AG04450 (cell line): Measurements from ENCODE around the gene STAT4. TPM values are rescaled to one million over a fixed set of nuclear protein-coding genes. Genes with fewer than 3 reads are reported as not detected.

Experiments
- CTCF ChIA-PET: fragments of 300-600, 350-600 bp; formaldehyde crosslinking; extraction: SDS; loops from one replicate; lab custom pipeline; 2022; ENCODE audit warnings: antibody characterized with exemption, inconsistent platforms; lab: Charles Lee
- POLR2A ChIA-PET: fragments of 350-600 bp; formaldehyde crosslinking; extraction: SDS; loops from one replicate; lab custom pipeline; 2021; ENCODE audit warnings: antibody characterized with exemption, inconsistent platforms; lab: Yijun Ruan, JAX
- DNase-seq: peaks from one replicate; pipeline ENCODE4 v3.0.0-alpha.2; 2011; ENCODE audit warnings: low read depth, low spot score
- H3K27ac ChIP-seq: one replicate; pipeline ENCODE4 v1.5.1; 2012; ENCODE audit warnings: low read depth, low read length, control low read depth
- H3K27me3 ChIP-seq: one replicate; pipeline ENCODE4 v1.6.0; 2012; ENCODE audit warnings: low read length; ENCODE audit not compliant: control insufficient read depth, insufficient read depth
- H3K4me3 ChIP-seq: 2 replicates; pipeline ENCODE4 v1.5.1; 2011; ENCODE audit warnings: mild to moderate bottlenecking, low read depth, low read length, control low read depth
- H3K9me3 ChIP-seq: 2 replicates; pipeline ENCODE4 v1.5.1; 2012; ENCODE audit warnings: low read length; ENCODE audit not compliant: control insufficient read depth, insufficient read depth
- CTCF ChIP-seq: IDR thresholded peaks from 2 replicates; pipeline ENCODE4 v1.5.1; 2011; ENCODE audit warnings: low read depth, low read length, control low read depth, inconsistent platforms
- polyA plus RNA-seq: library from polyadenylated mRNA; depleted of rRNA; stranded (reverse); fragments of >200 nt; gene quantifications from 2 replicates; pipeline ENCODE4 v1.2.3, GENCODE V29; 2011

Gene STAT4
- polyA plus RNA-seq, 1 experiment, result 1.3 TPM

- Histone ChIP-seq H3K27ac (peak overlapping the region; percentile 81), H3K4me3 (peak overlapping the region; percentile 89), H3K9me3 (no peaks in the 10 kb centered on the region), H3K27me3 (no peaks in the 10 kb centered on the region)
- ChIA-PET POLR2A (interaction anchor here (0.6 to 2.4 kb wide), 3 partner anchors 35 to 38 kb away, joined by 3 to 13 read pairs (median 12); no protein-coding TSS in a partner anchor), CTCF (interaction anchor here (0.6 to 2.7 kb wide), 5 partner anchors 16 to 503 kb away, joined by 3 to 8 read pairs (median 6); no protein-coding TSS in a partner anchor)
- DNase-seq, result no peak
- TF ChIP-seq CTCF, result no peak
Observed at GRCh38 chr2:191012845-191013681, 137.7 kb downstream of the STAT4 start.

- no peaks in the 10 kb centered on the region for H3K9me3 ChIP-seq
- no peak for TF ChIP-seq CTCF
- H3K4me3 ChIP-seq, result peak overlapping the region; percentile 89
- DNase-seq, result no peak
- no peaks in the 10 kb centered on the region for H3K27me3 ChIP-seq
- H3K27ac ChIP-seq, result no peak overlapping the region
- POLR2A ChIA-PET, result interaction anchor here (0.6 to 2.4 kb wide), 2 partner anchors 37 to 38 kb away, joined by 12 to 13 read pairs; no protein-coding TSS in a partner anchor
- CTCF ChIA-PET, result interaction anchor here (0.6 to 2.7 kb wide), 6 partner anchors 12 to 504 kb away, joined by 3 to 8 read pairs (median 4); no protein-coding TSS in a partner anchor
Observed at GRCh38 chr2:191012346-191012745, 138.4 kb downstream of the STAT4 start.

- no peak for DNase-seq
- POLR2A ChIA-PET, result interaction anchor here (0.9 to 2.4 kb wide), 2 partner anchors 9 to 40 kb away, joined by 5 to 13 read pairs; no protein-coding TSS in a partner anchor
- no peak for TF ChIP-seq CTCF
- Histone ChIP-seq H3K4me3 (no peak overlapping the region), H3K27ac (no peak overlapping the region), H3K27me3 (no peaks in the 10 kb centered on the region), H3K9me3 (no peaks in the 10 kb centered on the region)
- CTCF ChIA-PET, result interaction anchor here (0.9 to 2.7 kb wide), 3 partner anchors 11 to 144 kb away, joined by 3 to 8 read pairs (median 7); no protein-coding TSS in a partner anchor
Observed at GRCh38 chr2:191010887-191011885, 139.6 kb downstream of the STAT4 start.

- DNase-seq, result no peak
- no peaks in the 10 kb centered on the region for H3K9me3 ChIP-seq
- ChIA-PET CTCF (no interaction called here), POLR2A (interaction anchor here (0.6 kb wide), 1 partner anchor 39 kb away, joined by 6 read pairs; no protein-coding TSS in a partner anchor)
- TF ChIP-seq CTCF, result no peak
- H3K27ac ChIP-seq, result no peak overlapping the region
- no peak overlapping the region for H3K4me3 ChIP-seq
- no peaks in the 10 kb centered on the region for H3K27me3 ChIP-seq
Observed at GRCh38 chr2:191009541-191010374, 141.0 kb downstream of the STAT4 start.
